ENCODE measurements around the gene SSR3.

Gene SSR3

DNA sequence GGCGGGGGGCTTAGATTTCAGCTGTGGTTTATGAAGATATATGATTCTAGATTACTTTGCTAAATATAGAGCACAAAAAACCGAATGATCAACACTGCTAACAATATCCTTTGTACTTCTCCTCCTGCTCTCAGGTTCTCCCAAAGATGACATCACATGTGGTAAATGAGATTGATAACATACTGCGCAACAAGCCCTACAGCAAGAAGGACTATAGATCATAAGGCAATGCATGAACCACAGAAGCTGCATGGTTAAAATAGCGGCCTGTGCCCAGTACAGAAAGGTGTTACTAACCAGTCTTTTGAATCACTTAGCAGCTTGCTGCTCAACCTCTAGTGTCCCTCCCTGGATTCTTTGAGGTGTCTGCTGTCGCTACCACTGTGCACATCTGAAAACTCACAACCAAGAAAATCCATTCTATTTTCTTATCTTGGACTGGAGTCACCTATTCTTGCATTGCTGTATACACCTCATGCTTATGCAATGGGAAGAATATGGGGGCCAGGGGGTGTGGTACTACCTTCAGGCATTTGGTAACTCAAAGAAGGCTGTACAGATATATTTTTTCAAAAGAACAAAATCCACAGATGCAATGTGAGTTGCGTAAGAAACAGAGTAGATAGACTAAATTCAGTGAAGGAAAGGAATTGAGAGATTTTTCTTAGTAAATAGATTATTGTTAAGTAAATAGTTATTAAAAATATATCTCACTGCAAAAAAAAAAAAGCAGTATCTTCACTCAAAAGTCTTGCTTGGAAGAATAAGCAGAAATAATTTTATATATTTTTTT, 18.2 kb downstream of the SSR3 start:
- no peak for DNase-seq (ENCODE audit: low spot score)

DNA sequence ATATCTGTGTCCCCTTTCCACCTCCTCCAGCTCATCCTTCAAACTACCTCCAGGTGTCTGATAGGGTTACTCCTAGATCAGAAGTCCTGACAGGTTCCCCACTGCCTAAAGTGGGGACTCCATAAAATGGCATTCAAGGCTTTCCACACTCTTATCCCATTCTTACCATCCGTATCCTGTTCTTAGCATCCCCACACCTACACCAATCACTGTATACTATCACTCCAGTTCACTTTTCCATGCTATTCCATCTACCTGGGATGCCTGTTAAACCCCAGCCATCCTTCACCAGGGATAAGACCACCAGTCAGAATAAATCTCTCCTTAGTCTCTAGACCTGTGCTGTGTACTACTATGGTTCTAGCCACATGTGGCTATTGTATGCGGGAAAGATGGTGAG, 19.1 kb downstream of the SSR3 start:
- no peak for DNase-seq (ENCODE audit: low spot score)

DNA sequence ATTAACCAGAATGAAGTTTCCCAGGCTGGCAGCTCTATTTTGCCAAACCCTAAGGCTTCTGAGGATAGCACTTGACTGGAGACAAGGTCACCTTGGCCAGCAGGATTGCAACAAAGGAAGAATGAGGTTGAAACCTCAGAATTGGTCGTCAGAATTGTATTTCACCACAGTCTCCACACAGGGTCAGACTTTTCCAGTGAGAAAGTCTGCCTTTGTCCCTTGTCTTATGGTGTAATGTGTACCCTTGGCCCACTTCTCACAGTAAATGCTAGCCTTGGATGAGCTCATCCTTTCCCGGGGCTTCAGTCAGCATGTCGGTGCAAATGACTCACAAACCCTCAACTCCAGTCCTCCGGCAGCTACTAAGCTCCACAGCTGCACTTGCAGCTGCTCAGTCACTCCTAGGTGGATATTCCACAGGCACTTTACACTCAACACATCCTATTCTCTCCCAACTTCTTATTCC, 19.7 kb downstream of the SSR3 start:
- DNase-seq (ENCODE audit: low spot score): peak; percentile 81

DNA sequence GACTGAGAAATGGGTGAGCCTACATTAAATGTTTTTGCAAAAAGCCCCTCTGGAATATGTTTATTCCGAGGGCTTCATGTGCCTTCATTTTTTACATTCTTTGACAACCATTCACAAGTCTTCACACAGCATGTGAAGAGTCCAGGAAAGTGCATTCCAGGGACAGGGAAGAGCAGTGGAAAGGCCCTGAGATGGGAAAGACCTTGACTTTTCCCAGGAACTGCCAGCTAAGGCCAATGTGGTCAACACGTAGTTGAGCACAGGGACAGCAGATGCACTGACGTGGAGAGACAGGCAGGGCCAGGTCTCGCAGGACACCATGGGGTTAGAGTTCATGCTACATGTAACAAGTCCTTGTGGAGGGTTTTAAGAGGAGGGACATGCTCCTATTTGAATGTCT, 21.7 kb downstream of the SSR3 start:
- no peak for DNase-seq (ENCODE audit: low spot score)

DNA sequence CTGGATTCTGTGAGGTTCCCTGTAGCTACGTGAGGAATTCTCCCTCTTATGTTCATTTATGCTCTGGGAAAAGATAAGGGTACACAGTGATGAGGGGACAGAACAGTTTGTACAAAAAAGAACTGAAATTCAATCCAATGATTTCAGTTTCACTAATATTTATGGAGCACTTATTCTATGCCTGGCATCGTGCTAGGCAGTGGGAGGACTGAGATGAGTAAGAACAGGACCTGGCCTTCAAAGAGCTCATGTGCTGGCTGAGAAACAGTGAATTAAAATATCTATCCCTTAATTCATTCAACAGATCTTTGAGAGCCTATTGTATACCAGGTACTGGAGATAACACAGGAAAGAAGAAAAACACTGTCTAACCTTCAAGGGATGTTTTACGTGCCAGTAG, 22.2 kb downstream of the SSR3 start:
- no peak for DNase-seq (ENCODE audit: low spot score)

DNA sequence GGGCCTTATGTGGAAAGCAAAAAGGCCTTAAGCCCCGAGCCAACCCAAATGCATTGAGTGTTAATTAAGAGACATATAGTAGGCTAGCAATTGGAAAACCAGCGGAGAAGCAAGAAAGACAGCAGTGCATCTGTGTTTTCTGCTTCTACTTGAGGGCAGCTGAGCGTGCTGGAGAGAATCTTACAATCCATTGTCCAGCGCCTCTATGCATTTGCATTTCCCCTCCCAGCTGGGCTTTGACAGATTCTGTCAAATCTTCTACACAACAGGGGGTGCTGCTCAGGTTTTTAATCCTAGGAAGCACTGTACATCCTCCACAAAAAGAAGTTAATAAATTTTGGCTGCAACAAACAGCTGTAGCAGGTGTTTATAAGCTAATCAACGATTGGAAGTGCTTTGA, 23.9 kb downstream of the SSR3 start:
- DNase-seq (ENCODE audit: low spot score): peak; percentile 21

DNA sequence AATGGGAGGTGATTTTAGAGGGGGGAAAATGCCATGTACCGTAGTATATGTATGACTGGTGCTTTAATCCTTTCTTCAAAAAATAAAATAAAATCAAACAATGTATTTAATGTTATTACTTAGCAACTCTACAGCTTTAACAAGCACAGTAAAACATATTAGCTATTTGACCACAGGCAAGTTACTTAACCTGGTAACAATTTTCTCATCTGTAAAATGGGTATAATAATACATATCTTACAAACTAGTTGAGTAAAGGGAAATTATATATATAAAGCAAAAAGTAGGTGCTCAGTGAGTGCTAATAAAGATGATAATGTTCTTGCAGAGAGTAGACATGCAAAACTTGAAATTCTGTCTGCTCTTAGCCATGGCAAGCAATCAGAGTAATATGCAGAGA, 27.9 kb downstream of the SSR3 start:
- DNase-seq (ENCODE audit: low spot score): no peak

DNA sequence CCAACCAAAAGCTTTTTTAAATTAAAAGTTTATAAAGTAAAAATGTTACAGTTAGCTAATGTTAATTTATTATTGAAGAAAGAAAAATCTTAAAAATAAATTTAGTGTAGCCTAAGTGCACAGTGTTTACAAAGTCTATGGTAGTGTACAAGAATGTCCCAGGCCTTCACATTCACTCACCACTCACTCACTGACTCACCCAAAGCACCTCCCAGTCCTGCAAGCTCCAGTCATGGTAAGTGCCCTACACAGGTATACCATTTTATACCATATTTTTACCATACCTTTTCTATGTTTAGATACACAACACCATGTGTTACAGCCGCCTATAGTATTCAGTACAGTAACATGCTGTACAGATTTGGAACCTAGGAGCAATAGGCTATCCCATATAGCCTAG, 29.1 kb downstream of the SSR3 start:
- DNase-seq (ENCODE audit: low spot score): no peak

DNA sequence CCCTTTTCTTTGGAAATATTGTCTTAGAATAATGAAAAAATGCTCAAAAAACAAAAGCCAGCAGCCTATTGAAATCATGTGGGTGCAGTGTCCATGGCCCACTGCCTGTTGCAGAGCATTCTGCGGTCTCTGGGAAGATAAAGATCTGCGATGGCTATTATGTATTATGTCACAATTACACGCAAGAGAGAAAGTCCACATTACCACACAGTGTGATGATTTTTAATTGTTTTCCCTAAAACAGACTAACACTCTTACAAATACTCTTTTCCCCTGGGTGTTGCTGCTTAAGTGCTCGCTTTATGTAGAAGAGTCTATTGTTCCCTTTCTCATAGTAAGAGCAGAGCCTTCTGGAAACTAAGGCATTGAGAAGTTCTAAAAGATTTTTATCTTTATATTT, 32.2 kb downstream of the SSR3 start:
- DNase-seq (ENCODE audit: low spot score): no peak

DNA sequence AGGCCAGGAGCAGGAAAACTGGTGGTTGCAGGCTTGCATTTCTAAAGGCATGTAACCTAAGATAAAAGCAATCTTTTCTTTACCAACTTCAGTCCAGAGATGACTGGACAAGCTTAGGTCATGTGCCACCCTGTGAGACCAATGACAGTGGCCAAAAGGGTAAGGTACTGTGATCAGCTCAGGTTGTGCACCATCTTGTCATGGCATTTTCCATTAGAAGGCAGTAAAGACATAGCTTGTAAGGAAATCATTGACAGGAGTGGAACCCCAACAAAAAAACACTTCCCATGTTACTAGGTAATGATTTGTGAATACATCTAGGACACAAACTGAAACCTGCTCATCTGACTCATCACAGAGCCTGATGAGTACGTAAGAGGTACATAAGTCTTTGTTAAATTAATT, 35.2 kb downstream of the SSR3 start:
- no peak for DNase-seq (ENCODE audit: low spot score)

DNA sequence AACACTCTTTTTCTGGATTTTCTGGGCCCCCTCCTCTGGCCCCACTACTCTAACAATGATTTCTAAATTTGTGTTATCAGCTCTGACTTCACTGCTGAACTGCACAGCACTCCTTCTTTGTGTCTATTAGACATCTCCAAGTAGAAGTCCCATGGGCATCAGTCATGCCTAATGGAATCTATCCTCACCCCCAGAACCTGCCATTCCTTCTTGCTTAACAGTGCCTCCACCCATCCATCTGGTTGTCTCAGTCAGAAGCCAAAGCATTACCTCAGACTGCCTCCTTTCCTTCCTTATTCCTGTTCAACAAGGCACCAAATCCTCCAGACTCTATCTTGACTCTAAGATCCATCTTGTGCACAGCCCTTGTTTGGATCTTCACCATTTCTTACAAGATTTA, 36.2 kb downstream of the SSR3 start:
- no peak for DNase-seq (ENCODE audit: low spot score)

DNA sequence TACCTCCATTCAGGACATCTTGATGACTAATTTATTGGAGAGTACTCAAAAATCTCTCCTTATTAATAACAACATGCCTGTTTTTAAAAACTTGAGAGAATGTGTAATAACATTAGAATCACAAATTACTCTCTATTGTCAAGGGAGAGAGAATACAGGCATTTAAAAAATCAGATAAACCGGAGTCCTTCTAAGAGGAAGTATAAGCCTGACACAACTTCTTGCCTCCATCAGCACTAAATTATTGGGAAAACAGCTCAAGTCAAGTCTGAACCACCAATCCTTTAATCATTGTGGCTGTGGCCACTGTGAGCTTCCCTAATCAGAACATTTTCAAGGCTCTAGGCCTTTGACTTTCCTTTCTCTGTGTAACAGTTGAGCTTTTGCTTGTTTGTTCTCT, 38.0 kb downstream of the SSR3 start:
- no peak for DNase-seq (ENCODE audit: low spot score)

DNA sequence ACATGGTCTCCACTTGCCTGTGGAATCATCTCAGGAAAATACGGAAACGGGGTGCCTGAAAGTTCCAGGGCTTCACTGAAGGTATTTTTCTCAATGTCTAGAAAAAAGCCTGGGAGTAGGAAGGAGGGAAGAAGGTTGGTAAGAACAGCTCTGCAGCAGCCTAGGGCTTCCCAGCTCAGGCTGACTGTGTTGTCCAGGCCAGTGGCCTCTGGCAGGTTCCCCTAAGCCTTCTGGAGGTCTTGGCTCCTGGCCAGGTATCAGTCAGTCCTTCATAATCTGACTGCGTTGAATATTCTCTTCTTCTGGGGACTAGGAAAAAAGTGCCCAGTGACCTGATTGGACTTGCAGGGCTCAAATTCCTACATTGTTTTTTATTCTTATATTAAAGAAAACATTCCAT, 38.6 kb downstream of the SSR3 start:
- no peak for DNase-seq (ENCODE audit: low spot score)

DNA sequence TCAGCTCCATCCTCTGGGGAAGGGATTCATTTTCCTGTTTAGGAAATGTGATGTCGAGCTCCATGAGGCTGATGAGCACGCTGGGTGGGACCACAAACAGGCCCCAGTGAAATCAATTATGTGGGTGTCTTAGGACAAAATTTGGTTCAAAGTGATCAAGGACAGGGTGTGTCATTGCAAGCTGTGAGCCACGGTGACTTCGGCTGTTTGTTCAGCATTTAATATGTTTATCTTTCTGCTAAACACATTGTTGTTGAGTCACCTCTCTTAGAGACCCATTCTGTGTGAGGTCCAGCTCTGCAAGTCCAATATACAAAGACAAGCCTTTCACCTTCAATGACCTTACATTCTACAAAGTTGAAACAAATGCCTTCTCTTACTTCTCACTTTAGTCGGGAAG, 41.3 kb downstream of the SSR3 start:
- DNase-seq (ENCODE audit: low spot score): no peak

DNA sequence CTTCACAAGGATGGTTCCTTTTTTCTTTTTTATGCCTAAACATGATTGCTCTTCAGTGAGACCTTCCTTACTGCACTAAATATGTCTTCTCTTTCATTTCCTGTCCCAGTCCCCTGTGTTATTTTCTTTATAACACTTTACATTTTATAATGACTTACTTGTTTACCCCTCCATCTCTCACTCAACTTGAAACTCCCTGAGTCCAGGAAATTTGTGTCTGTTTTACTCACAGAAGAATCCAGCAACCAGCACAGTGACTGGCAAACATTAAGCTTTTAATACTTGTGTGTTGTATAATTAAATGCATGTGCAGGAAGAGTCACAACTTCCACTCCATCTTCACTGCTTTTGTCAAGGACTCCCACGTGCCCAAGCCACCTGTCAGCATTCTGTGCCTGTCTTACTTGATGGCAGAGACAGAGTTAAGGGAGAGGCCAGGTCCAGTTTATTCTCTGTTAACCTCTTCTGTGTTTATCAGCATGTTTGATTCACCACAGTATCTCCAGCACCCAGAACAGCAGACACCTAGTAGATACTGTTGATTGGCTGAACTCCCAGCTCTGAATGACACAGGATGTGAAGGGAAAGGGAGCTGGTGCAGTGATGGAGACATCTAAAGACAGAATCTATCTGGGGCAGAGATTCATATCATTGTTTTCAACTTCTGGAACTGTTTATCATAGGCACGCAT, 42.8 kb downstream of the SSR3 start:
- peak; percentile 36 for DNase-seq (ENCODE audit: low spot score)

DNA sequence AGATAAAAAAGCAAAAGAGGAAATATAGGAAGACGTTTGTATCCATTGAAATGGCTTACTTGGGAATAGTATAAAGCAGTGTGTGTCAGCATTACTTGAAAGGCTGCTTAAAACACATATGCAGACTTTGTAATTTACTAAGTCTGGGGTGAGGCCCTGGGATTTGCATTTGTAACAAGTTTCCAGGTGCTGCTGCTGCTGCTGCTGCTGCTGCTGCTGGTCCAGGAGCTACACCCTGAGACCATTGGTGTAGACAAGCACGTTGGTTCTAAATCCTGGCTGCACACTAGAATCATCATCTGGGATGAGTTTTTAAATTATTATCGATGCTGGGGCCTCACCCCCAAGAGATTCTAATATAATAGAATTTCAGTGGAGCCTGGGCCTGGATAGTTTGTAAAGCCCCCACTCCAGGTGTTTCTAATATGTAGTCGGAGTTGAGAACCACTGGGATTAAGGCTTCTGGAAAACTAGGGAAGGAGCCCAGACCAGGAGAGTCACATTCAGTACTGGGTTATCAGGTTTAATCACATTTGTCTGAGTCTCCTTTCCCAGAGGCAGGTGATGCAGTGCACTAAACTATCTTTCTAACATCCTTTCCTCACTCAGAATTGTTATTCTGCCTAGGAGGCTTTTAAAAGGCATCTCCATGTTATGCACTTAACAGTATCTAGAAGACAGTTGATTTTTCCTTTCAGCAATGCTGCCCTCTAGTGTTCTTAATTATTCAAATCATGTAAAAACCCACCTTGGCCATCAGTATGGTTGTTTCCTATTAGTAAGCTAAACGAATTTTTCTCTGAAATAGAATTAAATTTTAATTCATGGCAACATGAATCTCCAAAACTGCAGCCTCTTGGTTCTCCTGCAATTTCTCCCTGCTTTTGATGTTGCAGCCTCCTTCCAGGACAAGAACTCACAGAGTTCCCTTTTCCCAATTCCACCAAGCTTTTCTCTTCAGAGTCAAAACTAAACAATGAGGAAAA, 45.4 kb downstream of the SSR3 start:
- DNase-seq (ENCODE audit: low spot score): peak; percentile 63

DNA sequence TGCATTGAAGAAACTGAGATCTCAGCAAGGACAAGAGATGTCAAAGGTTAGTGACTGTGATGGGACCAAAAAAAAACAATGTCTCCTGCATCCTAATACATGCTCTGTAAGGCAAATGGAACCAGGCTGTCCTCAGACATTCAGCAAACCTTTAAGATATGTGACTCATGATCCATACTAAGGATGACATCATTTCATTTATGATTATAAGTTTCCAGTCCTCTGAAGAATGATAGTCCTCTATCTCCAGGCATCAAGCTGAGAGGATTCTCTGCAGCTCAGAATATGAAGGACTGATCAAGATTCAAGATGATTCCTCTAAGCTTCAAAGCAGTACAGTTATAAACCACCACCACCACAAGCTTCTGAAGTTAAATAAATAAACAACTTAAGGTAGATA, 47.6 kb downstream of the SSR3 start:
- DNase-seq (ENCODE audit: low spot score): no peak

DNA sequence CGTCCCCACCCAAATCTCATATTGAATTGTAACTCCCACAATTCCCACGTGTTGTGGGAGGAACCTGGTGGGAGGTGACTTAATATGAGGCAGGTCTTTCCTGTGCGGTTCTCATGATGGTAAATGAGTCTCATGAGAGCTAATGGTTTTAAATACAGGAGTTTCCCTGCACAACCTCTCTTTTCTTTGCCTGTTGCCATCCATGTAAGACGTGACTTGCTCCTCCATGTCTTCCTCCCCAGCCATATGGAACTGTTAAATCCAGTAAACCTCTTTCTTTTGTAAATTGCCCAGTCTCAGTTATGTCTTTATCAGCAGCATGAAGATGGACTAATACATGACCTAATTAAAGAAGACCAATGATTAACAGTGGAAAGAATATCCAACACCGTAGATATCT, 56.6 kb downstream of the SSR3 start:
- no peak for DNase-seq (ENCODE audit: low spot score)

DNA sequence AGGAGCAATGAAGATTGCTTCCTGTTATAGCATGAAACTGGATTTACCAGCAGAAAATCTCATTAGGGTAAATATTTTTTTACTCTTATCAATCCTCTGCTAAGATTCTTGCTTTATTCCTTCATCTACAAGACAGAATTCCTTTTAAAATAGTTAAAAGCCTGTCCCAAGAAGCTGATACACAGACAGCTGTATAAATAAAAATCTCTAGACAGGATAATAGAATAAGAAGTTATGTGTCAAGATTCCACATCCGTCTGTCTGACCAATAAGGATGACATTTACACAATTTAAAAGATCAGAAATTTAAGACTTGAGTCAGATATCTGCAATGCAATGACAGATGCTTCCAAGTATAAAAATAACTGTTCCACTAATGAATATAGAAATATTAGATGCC, 57.6 kb downstream of the SSR3 start:
- DNase-seq (ENCODE audit: low spot score): no peak

DNA sequence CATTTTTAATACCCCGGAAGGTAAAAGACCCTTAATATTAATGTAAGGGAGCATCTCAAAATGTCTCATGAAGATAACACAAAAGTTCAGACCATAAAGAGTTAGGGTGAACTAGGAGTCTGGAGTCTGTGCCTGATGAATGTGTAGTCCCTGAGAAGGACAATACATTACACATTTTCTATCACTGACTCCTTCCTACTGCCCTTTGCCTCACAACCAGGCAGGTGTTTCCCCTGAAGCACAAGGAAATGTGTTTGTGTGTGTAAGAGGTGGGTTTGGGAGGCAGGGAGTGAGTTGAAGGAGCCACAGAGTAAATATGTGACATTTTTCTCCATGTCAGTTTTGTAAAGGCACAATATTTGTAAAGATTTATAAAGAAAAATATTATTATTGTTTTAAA, 59.1 kb downstream of the SSR3 start:
- DNase-seq (ENCODE audit: low spot score): no peak

DNA sequence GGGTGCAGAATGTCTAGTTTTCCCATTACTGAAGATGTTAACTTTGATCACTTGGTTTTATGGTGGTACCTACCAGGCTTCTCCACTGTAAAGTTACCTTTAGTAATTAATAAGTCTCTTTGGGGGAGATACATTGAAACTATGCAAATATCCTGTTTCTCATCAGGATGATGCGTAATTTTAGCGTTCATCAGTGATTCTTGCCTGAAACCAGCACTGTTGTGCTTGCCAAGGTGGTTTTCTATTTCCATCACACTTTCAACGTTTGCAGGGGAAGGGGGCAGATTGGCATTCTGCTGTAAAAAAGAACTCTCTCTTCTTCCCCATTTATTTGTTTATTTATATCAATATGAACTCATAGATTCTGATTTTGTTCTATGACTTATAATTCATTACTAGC, 61.0 kb downstream of the SSR3 start:
- DNase-seq (ENCODE audit: low spot score): no peak

DNA sequence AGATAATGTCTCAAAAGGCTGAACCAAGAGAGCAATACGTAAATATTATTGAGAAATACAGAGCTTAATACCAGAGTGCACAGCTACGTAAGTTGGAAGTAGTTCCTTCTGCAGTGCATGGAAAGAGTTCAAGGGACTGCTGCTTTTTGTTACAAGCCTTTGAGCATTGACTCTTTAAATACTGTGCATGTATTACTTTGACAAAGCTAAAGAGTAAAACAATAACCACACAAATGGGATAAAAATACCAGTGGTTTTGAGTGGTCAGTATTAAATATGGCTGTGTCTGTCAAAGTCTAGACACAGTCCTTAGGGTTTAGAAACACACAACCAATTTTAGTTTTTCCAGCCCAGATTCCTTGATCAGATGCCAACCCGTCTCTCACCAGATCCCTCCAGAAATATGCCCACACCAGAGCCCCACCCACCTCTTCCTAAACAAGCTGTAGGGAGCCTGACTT, 62.1 kb downstream of the SSR3 start:
- no peak for DNase-seq (ENCODE audit: low spot score)
